ENCODE data around the gene ROPN1.
A peak's percentile ranks its signal among the peaks of the same experiment; 100 is the strongest.
"Not testable (repeated sequence)": the region's sequence is repeated elsewhere in the genome, so short reads cannot be mapped to it uniquely, and the experiment has no call there.

ROPN1 gene

DNA sequence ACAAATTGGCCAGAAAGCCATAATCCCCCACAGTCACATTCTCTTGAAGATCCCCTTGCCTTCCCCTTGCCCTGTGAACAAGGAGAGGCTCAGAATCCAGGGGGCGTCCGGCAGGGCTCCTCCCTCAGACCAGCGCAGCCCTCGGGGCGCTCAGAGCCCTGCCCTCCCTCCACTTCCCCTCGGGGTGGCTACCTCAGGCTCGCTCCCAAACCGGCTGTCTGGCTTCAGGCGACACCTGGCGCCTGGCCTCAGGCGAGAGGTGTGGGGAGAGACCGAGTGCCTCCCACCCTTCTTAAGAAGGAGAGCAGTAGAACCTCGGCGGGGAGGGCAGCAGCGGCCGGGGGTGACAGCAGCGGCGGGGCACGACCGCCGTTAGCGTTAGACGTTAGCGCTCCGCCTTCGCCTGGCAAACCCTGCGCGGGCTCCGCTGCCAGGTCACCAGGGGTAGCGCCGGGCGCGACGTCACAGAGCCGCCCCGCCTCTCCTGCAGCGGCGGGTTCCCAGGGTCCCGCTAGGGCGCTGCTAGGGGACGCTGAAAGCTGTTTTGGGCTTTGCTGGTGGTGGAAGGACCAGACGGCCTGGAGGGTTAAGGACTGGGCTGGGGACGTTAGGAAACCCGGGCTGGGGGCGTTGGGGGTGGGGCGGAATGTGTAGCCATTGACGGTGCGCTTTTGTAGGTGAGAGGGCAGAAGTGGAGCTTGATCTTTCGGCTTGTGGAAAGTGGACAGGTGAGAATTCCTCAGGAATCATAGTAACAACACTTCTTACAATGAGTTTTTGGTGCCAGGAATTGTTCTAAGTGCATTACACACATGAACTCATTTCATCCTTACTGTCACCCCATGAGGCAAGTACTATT, at the start of gene ROPN1:
ROPN1 (minus strand) TSS at position 395 of the 859 bp plus-strand sequence. CDS start 11,643 bp downstream, outside the sequence.
- not testable (repeated sequence) for DNase-seq

DNA sequence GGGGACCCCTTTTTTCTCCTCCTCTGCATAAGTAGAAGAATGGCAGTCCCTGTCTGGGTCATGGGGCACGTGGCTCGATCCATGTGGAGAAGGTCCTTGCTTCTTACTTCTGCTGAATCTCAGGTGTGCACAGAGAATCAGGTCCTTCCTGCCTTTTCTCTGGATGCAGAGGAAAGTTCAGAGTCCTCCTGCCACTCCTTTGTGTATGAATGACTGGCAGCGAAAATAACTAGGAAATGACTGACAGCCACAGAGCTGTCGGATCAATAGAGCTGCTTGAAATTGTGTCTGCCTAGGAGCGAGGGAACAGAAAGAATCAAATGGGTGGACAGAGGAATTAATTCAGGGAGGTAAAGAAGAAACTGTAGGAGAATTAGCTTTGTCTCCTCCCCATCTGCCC, 49.6 kb upstream of the ROPN1 start:
- DNase-seq: no peak

DNA sequence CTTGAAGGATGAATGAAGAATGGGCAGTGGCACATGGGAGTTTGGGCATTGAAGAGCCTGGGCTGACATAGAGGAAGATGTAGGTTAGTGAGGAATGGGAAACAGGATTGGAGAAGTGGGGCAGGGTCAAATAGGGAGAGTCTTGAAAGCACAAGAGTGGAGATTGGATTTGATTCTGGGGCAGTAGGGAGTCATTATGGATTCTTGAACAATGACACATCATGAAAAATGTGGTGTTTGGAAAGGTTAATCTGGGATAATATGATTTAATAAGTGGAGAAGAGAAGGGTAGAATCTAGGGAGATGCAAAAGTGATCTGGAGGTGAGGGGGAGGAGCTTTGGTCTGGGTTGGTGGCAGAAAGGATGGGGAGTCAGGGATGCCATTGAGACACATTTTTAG, 45.4 kb upstream of the ROPN1 start:
- DNase-seq: no peak

- DNase-seq: not testable (repeated sequence)
Observed at GRCh38 chr3:124036214-124036613, 44.3 kb upstream of the ROPN1 start.

DNA sequence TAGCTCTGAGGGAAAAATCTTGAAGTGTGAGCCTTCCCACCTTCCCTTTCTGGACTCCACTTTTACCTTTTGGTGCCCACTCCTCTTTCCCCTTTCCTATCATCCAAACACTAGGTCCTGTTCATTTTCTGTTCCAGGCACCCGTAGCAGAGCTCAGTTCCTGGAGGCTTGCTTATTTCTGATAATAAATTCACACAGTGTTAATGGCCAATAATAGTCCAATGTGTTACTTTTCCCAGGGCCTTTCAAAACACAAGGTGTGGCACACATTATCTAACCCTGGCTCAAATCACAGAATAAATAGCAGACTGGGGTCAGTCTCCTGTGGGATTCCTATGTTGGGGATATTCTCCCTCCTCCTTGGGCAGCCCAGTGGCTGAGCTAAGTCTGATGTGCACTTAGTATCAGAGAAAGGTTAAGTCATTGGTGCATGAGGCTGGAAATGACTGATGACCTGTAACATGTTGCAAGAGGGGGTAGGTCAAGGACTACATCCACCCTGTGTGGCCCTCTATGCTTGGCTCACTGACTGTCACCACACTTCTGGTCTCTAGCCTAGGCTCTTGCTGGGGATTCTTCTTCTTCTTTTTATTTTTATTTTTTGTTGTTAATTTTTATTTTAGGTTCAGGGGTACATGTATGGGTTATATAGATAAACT, 43.7 kb upstream of the ROPN1 start:
- no peak for DNase-seq

- no peak for DNase-seq
Observed at GRCh38 chr3:124034844-124035152, 42.9 kb upstream of the ROPN1 start.

DNA sequence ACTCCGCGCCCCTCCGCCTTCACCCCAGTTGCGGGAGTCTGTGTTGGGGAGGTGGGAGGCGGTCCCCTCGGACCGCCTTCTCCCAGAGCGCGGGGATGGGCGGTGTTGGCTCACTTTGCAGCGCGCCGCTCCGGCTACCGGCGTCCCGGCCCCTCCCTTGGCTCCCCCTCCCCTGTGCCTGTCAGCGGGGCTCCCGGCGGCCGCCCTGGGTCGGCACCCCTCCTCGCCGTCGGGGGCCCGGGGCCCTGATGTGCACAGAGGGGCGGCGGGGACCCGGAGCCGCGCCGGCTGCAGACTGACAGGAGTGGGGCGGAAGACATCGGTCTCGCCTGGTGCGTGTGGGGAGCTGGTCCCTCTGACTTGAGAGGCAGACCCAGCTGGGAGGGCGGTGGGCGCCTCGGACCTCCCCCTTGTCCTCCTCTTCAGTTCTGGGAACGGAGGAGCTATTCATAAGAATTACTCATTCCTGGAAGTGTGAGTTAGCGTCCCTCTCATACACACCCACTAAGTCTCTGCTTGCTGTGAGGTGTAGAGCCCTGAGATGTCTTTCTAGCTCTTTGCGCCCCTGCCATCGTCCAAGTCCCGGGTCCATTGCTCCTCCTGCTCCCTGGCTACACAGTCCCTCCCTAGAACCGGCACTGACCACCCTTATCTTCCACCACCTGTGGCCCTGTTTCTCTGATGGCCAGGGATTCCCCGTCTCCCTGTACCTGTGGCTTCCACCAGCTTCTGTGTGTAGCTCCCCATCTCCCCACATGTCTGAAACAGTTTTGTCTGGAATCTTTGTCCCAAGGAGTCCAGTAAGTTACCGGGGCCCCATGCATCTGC, 42.3 kb upstream of the ROPN1 start:
- no peak for DNase-seq

- no peak for DNase-seq
Observed at GRCh38 chr3:124033360-124034015, 41.6 kb upstream of the ROPN1 start, which contains the start of gene KALRN. Gene KALRN, plus strand, starts transcription at chr3:124033369.

GRCh38 chr3:124032881-124033359, 41.0 kb upstream of the ROPN1 start:
- peak; percentile 37 for DNase-seq

DNA sequence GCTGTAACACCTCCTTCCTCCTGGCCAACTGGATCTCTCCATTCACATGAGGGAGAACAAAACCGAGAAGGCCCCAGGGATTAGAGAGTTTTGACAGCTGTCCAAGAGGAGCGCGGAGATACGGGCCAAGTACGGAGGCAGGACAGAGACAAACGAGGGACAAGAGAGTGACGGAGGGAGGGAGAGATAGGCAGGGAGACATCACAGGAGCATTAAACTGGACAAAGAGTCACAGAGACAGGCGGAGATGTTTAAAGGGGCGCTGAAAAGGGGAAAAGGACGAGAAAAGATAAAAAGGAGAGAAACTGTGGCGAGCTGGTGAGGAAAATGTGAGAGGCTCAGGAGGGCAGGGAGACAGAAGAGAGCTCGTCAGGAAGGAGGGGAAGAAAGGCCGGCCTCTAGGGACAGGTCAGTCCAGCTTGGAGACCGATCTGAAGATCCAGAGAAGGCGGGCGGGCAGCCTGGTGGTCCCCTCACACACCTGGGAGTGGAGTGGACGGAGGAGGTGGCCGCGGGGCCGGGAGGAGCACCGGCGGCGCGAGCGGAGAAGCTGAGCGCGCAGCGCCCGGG, 40.5 kb upstream of the ROPN1 start:
- DNase-seq: no peak

DNA sequence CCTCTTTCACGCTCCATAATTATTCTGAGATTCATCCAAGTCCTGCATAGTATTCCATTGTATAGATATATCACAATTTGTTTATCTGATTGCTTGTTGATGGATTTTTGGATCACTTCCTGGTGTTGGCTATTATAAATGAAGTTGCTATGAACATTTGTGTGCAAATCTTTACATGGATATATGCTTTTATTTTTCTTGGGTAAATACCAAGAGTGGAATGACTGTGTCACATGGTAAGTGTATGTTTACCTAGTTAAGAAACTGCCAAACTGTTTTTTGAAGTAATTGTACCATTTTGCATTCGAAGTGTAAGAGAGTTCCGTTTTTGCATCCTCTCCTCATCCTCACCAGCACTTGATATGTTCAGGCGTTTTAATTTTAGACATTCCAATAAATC, 34.6 kb upstream of the ROPN1 start:
- no peak for DNase-seq

- not testable (repeated sequence) for DNase-seq
Observed at GRCh38 chr3:124023531-124023930, 31.6 kb upstream of the ROPN1 start.

- DNase-seq: no peak
Observed at GRCh38 chr3:124019291-124019690, 27.4 kb upstream of the ROPN1 start.

DNA sequence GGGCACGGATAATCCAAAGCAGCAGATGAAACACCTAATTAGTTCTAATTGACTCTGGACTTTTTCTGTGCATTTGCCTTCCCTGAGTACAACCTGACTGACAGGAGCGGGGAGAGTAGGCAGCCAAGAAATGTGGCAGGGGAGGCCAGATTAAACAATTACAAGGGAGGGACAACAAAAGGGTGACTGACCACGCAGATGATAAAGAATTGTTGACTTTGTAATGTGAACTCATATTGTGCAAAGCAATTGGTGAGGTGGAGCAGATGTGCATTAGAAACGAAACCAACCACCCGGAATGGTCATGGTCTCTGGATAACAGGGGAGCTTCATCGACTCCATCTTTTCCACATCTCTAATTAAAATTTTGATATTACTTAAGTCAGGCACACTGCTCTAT, 25.6 kb upstream of the ROPN1 start:
- not testable (repeated sequence) for DNase-seq

- not testable (repeated sequence) for DNase-seq
Observed at GRCh38 chr3:124016483-124016882, 24.6 kb upstream of the ROPN1 start.

- no peak for DNase-seq
Observed at GRCh38 chr3:124014366-124014942, 22.5 kb upstream of the ROPN1 start.

GRCh38 chr3:124008321-124008720, 16.4 kb upstream of the ROPN1 start:
- DNase-seq: not testable (repeated sequence)

DNA sequence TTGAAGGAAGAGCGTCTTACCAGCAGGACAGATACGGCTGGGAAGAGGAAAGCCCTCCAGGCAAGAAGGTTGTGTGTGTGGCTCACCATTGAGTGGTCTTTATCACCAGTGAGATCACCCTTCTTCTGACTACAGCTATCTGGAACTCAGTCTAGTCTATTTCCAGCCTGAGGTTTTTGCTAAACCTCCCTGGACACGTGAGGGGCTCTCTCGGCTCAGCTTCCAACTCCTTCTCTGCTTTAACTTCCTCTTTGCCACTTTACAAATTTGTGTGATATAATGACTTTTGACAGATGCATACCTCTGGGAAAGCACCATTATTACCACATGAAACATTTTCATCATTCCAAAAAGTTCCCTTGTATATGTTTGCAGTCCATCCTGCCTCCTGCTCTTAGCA, 15.3 kb upstream of the ROPN1 start:
- DNase-seq: no peak

- DNase-seq: not testable (repeated sequence)
Observed at GRCh38 chr3:124002405-124003079, 10.6 kb upstream of the ROPN1 start.

GRCh38 chr3:124001366-124001765, 9.4 kb upstream of the ROPN1 start:
- DNase-seq: not testable (repeated sequence)

- DNase-seq: no peak
Observed at GRCh38 chr3:123997543-123997942, 5.6 kb upstream of the ROPN1 start.
